Erythroblast (primary cell): ENCODE results near the gene RGR.

Experiments
- DNase-seq, 2 experiments: peaks; one replicate each; lab custom pipeline; 2025; lab: John Stamatoyannopoulos, UW
- GATA1 ChIP-seq: IDR thresholded peaks from 2 replicates; pipeline ENCODE4 v1.6.1; 2011; ENCODE audit warnings: low read depth, mild to moderate bottlenecking, control low read depth, low read length, moderate library complexity
- POLR2A ChIP-seq: IDR thresholded peaks from 2 replicates; pipeline ENCODE4 v1.6.1; 2011; ENCODE audit warnings: mild to moderate bottlenecking, low read length

The RGR gene

GRCh38 chr10:84205853-84206525 lies 38.9 kb upstream of the RGR start:
- no peak for TF ChIP-seq POLR2A
- TF ChIP-seq GATA1 = no peak
- no peak for DNase-seq

- DNase-seq = no peak
These were observed 36.8 kb upstream of the RGR start for GRCh38 chr10:84208023-84208422.

GRCh38 chr10:84211566-84211965 lies 33.3 kb upstream of the RGR start:
- TF ChIP-seq POLR2A (no peak), GATA1 (no peak)

More at GRCh38 chr10:84208023-84208422, 36.8 kb upstream of the RGR start:
- TF ChIP-seq POLR2A (no peak), GATA1 (no peak)

GRCh38 chr10:84212014-84212413 lies 32.8 kb upstream of the RGR start:
- TF ChIP-seq GATA1 (no peak), POLR2A (no peak)
- DNase-seq = no peak

More at GRCh38 chr10:84211566-84211965, 33.3 kb upstream of the RGR start:
- no peak for DNase-seq

GRCh38 chr10:84213076-84213475 lies 31.8 kb upstream of the RGR start:
- no peak for DNase-seq
- TF ChIP-seq GATA1 (no peak), POLR2A (no peak)

DNA sequence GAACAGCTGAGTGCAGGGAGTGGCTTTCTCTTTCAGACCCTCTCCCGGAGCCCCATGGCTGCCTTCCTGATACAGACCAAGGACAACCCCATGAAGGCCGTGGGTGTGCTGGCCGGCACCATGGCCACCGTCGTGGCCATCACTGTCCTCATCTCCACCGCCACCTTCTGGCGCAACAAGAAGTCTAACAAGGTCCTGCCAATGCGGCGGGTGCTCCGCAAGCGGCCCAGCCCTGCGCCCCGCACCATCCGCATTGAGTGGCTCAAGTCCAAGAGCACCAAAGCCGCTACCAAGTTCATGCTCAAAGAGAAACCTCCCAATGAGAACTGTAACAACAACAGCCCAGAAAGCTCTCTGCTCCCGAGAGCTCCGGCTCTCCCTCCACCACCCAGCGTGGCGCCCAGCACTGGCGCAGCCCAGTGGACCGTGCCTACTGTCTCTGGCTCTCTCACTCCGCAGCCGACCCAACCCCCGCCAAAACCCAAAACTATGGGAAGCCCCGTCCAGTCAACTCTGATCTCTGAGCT lies 30.7 kb upstream of the RGR start:
- DNase-seq = no peak
- no peak for TF ChIP-seq POLR2A
- no peak for TF ChIP-seq GATA1

DNA sequence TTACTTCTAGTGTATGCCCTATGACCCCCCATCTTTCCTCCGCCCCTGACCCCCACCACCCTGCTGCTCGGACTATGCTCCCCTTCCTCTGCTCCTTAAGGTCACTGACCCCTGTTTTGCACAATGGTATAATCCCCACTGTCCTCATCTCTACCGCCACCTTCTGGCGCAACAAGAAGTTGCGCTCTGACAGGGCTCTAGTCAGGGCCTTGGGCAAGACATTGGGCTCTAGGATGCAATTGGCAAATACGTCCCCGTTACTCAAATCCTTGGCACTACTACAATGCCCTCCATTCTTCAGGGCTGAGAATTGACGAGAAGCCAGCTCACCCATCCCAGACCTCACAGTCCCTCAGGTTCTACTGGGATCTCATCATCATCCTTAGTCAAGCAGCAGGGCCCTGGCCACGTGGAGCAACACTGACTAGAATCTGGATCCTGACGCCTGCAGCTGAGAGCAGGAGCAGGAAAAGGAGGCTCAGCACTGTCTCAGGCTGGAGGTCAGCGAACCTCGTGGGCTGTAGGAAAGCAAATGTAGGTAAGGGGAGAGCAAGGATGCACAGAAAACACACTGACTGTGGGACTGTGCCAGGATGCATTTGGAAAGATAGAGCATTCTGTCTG lies 30.1 kb upstream of the RGR start:
- DNase-seq = peak; percentile 46 to 55

DNA sequence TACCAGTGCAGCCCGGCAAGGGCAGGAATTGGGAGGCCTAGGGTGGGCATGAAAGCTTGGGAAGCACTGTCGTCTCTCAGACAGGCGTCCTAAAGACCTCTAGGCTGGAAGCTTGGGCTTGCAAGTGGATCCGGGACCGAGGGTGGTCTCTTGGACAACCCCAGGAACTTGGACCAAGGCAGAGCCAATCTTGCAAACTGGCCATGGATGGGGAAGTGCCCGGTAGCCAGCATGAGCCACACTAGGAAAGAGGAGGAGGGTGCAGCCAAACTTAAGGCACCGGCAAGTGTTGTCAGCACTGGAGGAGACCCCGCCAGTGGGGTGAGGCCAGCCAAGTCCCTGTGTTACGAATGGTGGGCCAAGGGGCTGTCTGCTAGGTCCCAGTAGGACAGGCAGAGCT lies 28.0 kb upstream of the RGR start:
- no peak for TF ChIP-seq GATA1
- no peak for TF ChIP-seq POLR2A

More for the DNA sequence above, 30.1 kb upstream of the RGR start:
- no peak for TF ChIP-seq GATA1
- no peak for TF ChIP-seq POLR2A

DNA sequence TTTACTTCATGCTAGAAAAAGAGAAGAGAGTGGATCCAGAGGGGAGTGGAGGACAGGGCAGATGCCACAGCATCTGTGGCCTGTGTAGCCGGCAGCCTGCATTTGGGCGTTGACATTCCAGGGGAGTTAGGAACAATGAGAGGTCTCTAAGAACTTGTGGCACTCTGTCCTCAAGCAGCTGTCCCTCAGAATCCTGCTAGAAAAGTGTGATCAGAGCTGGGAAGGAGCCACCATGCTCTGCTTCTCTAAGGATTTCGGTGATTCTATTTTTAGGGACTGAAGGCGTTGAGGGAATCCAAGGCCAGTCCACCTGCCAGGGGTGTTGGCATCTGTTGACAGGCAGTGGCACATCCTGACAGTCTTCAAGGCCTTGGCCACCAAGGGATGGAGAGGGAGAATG lies 27.1 kb upstream of the RGR start:
- TF ChIP-seq POLR2A (no peak), GATA1 (no peak)
- no peak for DNase-seq

More for the DNA sequence above, 28.0 kb upstream of the RGR start:
- no peak for DNase-seq

- DNase-seq = no peak
These were observed 22.9 kb upstream of the RGR start for GRCh38 chr10:84221916-84222315.

DNA sequence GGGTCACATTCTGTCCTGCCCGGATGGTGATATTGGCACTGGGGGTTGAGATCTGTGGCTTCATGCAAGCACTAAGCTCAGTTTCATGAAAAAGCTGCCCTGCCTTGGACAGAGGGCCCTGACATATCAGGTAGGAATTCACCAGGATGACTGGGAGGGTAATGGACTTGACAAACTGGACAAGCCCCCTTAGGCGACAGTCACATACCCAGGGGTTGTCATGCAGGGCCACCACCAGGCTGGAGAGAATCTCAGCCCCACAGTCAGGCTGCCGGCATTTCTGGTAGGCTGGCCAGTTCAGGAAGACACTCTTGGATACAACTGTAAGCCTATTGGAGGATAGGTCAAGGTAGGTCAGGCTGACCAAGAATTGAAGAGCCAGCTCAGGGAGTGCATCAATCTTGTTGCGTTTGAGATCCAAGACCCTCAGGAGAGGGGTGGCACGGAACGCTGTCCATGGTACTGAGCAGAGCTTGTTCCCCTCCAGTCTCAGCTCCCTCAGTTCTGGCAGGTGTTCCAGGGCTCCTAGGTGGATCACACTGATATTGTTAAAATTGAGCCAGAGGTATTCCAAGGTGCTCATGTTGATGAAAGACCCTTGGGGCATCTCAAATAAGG lies 20.3 kb upstream of the RGR start:
- TF ChIP-seq GATA1 (no peak), POLR2A (no peak)
- DNase-seq = no peak

More at GRCh38 chr10:84221916-84222315, 22.9 kb upstream of the RGR start:
- TF ChIP-seq GATA1 (no peak), POLR2A (no peak)

DNA sequence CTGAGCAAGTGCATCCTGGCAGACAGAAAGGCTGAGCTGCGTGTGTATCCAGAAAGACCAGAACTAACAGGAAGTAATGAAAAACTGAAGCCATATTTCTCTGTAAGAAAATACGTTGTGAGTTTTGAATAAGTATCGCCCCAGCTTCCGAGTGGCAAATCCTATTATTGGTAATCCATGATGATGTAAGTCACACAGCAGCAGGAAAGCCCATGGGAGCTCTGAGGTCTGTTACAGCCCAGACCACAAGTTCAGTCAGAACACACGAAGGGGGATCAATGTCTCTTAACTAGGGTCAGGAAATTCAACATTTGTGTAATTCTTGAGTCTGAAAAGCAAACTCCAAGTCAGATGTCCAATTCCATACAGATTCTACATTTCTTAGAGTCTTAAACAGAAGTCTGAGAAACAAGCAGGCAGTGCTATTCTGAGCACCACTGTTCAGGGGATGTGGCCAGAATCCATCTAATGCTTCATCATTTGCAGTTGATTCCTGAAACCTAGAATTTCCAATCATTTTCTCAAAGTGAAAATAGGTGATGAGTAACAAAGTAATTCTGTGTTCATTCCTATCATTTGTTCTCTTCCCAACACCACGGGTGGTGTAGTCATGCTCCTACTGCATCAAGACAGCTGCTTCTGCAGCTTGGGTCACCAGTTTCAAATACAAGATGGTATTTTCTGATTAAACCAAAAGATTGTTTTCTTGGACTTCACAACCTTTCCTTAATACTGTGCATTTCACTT lies 19.3 kb upstream of the RGR start, which contains the start of gene LRIT2:
LRIT2 (minus strand) TSS at position 118 of the 747 bp plus-strand sequence; CDS start at position 94, 24 bp downstream.
- no peak for TF ChIP-seq GATA1
- TF ChIP-seq POLR2A = no peak

DNA sequence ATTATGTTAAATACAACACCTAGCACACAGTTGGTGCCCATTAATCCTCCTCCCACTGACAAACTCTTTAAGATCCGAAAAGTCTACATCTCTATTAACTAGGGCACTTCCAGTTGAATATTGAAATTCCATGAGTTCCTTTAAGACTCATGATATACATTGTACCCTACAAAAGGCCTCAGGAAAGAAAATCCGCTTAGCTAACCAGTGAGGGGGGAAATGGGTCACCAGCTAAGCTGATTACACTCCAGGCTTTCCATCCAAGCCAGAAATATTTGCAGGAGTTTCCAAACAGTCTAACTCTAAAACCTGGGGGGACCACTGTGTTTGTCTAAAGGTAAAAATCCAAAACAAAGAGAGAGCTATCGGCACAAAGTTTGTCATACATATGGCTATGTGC lies 18.2 kb upstream of the RGR start:
- TF ChIP-seq GATA1 (no peak), POLR2A (no peak)
- no peak for DNase-seq

More for the DNA sequence above, 19.3 kb upstream of the RGR start, which contains the start of gene LRIT2:
- no peak for DNase-seq
